OCI-LY1 (cell line): ENCODE results near the gene TMEM238.
"Not testable (repeated sequence)": the region's sequence is repeated elsewhere in the genome, so short reads cannot be mapped to it uniquely, and the experiment has no call there.

Experiments used
- H2AFZ ChIP-seq: fragments of 200-600 bp; sonication (generic), shearing (Covaris generic); 2 replicates; pipeline ENCODE4 v1.6.0; 2014; ENCODE audit warnings: antibody characterized with exemption, mild to moderate bottlenecking, low read length
- H3F3A ChIP-seq: fragments of 200-600 bp; sonication (generic), shearing (Covaris generic); 2 replicates; pipeline ENCODE4 v1.6.0; 2014; ENCODE audit warnings: mild to moderate bottlenecking, antibody characterized with exemption, low read length, moderate library complexity; ENCODE audit not compliant: insufficient read depth
- H3K27ac ChIP-seq: fragments of 200-600 bp; sonication (generic); 2 replicates; pipeline ENCODE4 v1.5.1; 2014; ENCODE audit warnings: low read length, mixed run types, mild to moderate bottlenecking, low read depth; ENCODE audit not compliant: poor library complexity, severe bottlenecking
- H3K27me3 ChIP-seq: fragments of 200-600 bp; sonication (generic); 2 replicates; pipeline ENCODE4 v1.6.0; 2014; ENCODE audit warnings: antibody characterized with exemption, mild to moderate bottlenecking, low read length, moderate library complexity; ENCODE audit not compliant: insufficient read depth
- H3K36me3 ChIP-seq: fragments of 200-600 bp; sonication (generic); 2 replicates; pipeline ENCODE4 v1.6.1; 2014; ENCODE audit warnings: mild to moderate bottlenecking, antibody characterized with exemption, low read length, moderate library complexity, mixed read lengths; ENCODE audit not compliant: insufficient read depth
- H3K4me1 ChIP-seq: fragments of 200-600 bp; sonication (generic); 2 replicates; pipeline ENCODE4 v1.5.1; 2014; ENCODE audit warnings: mild to moderate bottlenecking, low read length, moderate library complexity; ENCODE audit not compliant: insufficient read depth, severe bottlenecking
- H3K4me2 ChIP-seq: fragments of 200-600 bp; sonication (generic), shearing (Covaris generic); 2 replicates; pipeline ENCODE4 v1.6.1; 2014; ENCODE audit warnings: low read length
- H3K4me3 ChIP-seq: fragments of 200-600 bp; sonication (generic); 2 replicates; pipeline ENCODE4 v1.5.1; 2014; ENCODE audit warnings: low read length, low read depth, mild to moderate bottlenecking, mixed read lengths; ENCODE audit not compliant: poor library complexity, severe bottlenecking
- H3K79me2 ChIP-seq: fragments of 200-600 bp; shearing (Covaris generic); 2 replicates; pipeline ENCODE4 v1.6.1; 2016; ENCODE audit warnings: mixed run types, low read length, mixed read lengths; ENCODE audit not compliant: insufficient read depth
- H3K9ac ChIP-seq: fragments of 200-600 bp; sonication (generic), shearing (Covaris generic); 2 replicates; pipeline ENCODE4 v1.6.1; 2014; ENCODE audit warnings: mild to moderate bottlenecking, low read length, mixed read lengths
- H3K9me2 ChIP-seq: fragments of 200-600 bp; sonication (generic), shearing (Covaris generic); 2 replicates; pipeline ENCODE4 v1.6.1; 2014; ENCODE audit warnings: low read depth, mild to moderate bottlenecking, low read length, mixed read lengths
- H3K9me3 ChIP-seq: fragments of 200-600 bp; shearing (Covaris generic); 2 replicates; pipeline ENCODE4 v1.6.1; 2014; ENCODE audit warnings: low read length, mixed read lengths
- H4K20me1 ChIP-seq: fragments of 200-600 bp; sonication (generic), shearing (Covaris generic); 2 replicates; pipeline ENCODE4 v1.6.0; 2016; ENCODE audit warnings: mild to moderate bottlenecking, low read length; ENCODE audit not compliant: insufficient read depth
- EZH2 ChIP-seq: fragments of 200-600 bp; sonication (generic), shearing (Covaris generic); IDR thresholded peaks from 2 replicates; pipeline ENCODE4 v1.8.0; 2017; ENCODE audit warnings: borderline replicate concordance, mixed run types, mild to moderate bottlenecking, antibody characterized with exemption, low read length, moderate library complexity, mixed read lengths
- TF ChIP-seq, protein P1 (sequence below): fragments of 200-600 bp; sonication (generic), shearing (Covaris generic); IDR thresholded peaks from 2 replicates; pipeline ENCODE4 v1.5.1; 2017; ENCODE audit warnings: mild to moderate bottlenecking, antibody characterized with exemption, low read length, moderate library complexity, mixed read lengths

TMEM238 gene

DNA sequence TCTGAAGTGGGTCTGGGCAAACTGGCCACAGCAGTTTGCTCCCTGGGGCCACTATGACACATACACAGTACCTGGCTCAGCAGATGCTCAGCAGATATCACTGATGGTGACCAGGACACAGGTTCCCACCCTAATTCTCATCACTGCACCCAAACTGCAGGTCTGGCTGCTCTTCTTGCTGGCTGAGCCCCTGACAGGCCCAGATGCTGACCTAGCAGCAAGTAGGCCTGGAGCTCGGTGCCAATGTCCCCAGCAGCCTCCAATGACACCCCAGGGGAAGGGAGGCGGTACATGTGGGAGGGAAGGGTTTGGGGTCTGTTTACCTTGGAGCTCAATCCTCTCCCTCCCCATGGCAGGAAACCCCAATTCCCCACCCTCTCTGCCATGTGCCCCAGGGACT lies 18.4 kb upstream of the TMEM238 start:
- H3K27ac ChIP-seq: no peak overlapping the region
- no peak overlapping the region for H3K4me2 ChIP-seq
- H3K9me3 ChIP-seq: no peaks in the 10 kb centered on the region
- H3F3A ChIP-seq: no peaks in the 10 kb centered on the region
- peaks cover 19% of the 10 kb centered on the region for H3K79me2 ChIP-seq
- H4K20me1 ChIP-seq: no peaks in the 10 kb centered on the region
- no peak overlapping the region for H3K4me3 ChIP-seq
- TF ChIP-seq EZH2: no peak
- TF ChIP-seq, protein P1, sequence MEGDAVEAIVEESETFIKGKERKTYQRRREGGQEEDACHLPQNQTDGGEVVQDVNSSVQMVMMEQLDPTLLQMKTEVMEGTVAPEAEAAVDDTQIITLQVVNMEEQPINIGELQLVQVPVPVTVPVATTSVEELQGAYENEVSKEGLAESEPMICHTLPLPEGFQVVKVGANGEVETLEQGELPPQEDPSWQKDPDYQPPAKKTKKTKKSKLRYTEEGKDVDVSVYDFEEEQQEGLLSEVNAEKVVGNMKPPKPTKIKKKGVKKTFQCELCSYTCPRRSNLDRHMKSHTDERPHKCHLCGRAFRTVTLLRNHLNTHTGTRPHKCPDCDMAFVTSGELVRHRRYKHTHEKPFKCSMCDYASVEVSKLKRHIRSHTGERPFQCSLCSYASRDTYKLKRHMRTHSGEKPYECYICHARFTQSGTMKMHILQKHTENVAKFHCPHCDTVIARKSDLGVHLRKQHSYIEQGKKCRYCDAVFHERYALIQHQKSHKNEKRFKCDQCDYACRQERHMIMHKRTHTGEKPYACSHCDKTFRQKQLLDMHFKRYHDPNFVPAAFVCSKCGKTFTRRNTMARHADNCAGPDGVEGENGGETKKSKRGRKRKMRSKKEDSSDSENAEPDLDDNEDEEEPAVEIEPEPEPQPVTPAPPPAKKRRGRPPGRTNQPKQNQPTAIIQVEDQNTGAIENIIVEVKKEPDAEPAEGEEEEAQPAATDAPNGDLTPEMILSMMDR: no peak
- H3K27me3 ChIP-seq: no peaks in the 10 kb centered on the region
- H2AFZ ChIP-seq: no peak overlapping the region
- H3K9ac ChIP-seq: no peak overlapping the region
- peaks cover 65% of the 10 kb centered on the region for H3K36me3 ChIP-seq
- H3K9me2 ChIP-seq: no peaks in the 10 kb centered on the region
- peaks cover 30% of the 10 kb centered on the region for H3K4me1 ChIP-seq

DNA sequence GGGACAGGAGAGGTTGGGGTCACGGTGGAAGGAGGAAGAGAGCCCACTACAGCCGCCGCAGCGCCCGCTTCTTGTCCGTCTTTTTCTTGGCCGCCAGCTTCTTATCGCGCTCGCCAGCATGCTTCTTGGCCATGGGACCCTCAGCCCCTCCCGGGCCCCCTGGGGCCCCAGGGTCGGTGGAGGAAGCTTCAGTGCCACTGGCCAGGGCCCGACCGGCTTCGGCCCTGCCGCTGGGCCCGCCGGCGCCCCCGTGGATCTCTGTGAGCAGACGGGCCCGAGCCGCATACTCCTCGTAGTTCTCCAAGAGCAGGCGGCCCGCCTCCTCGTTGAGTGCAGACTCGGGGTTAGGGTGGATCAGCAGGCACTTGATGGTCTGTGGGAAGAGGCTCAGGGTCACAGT lies 17.3 kb upstream of the TMEM238 start:
- H3K9me2 ChIP-seq, H3K4me2 ChIP-seq, H3K9me3 ChIP-seq, H3K4me3 ChIP-seq, H3K27ac ChIP-seq, H3F3A ChIP-seq, H3K79me2 ChIP-seq, H3K27me3 ChIP-seq, H3K9ac ChIP-seq, H4K20me1 ChIP-seq, H2AFZ ChIP-seq: not testable (repeated sequence)
- Histone ChIP-seq H3K36me3 (peaks cover 55% of the 10 kb centered on the region), H3K4me1 (peaks cover 26% of the 10 kb centered on the region)

DNA sequence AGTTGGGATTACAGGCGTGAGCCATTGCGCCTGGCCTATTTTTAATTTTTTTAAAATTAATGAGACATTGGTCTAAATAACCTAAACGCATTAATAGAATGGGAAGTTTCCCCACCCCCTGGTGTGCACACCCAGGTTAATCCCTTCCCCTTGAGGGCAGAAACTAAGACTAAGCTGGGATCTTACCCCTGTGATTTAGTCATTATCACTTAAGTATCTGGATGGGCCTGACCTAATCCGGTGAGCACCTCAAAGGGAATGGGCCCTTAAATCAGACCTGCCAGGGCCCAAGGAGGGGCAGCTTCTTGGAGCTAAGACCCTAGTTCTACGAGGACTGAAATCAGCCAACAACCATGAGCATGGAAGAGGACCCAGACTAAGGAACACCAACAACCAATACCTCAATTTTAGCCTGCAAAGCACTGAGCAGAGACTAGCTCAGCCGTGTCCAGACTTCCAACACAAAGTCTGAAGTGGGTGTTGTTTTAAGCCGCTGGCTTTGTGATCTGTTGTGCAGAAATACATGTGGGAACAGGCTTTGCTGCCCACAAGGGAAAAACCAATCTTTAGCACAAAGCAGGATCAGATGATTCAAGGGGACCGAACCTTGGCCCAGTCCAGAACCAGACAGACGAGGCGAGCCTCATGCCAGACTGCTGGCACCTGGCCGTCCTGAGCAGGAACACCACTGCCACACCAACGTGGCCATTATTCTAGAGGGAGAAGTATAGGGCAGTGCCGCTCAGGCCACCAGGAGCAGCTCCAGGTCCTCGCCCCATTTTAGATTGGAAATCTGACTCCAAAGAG lies 16.4 kb upstream of the TMEM238 start:
- TF ChIP-seq, protein P1: no peak
- 0 out of 2 replicates have a peak, but pooled peaks cover 1% of the 10 kb centered on the region for H3K79me2 ChIP-seq
- H3F3A ChIP-seq: no peaks in the 10 kb centered on the region
- peaks cover 17% of the 10 kb centered on the region for H3K4me1 ChIP-seq
- no peak overlapping the region for H3K4me3 ChIP-seq
- H3K27me3 ChIP-seq: no peaks in the 10 kb centered on the region
- peaks cover 46% of the 10 kb centered on the region for H3K36me3 ChIP-seq
- H3K9ac ChIP-seq: no peak overlapping the region
- no peaks in the 10 kb centered on the region for H4K20me1 ChIP-seq
- H3K27ac ChIP-seq: no peak overlapping the region
- H3K9me2 ChIP-seq: no peaks in the 10 kb centered on the region
- H3K9me3 ChIP-seq: no peaks in the 10 kb centered on the region
- no peak overlapping the region for H2AFZ ChIP-seq
- H3K4me2 ChIP-seq: no peak overlapping the region
